Epithelial cell of esophagus (primary cell): Measurements from ENCODE around the gene ATXN7L1.

Source experiments
- DNase-seq: peaks from one replicate; pipeline ENCODE4 v3.0.0; 2010; ENCODE audit warnings: low read depth
- H3K4me3 ChIP-seq: 2 replicates; pipeline ENCODE4 v1.5.1; 2011; ENCODE audit warnings: mild to moderate bottlenecking, low read length, control low read depth
- CTCF ChIP-seq: IDR thresholded peaks from 2 replicates; pipeline ENCODE4 v1.5.1; 2011; ENCODE audit warnings: low read depth, mild to moderate bottlenecking, low read length, control low read depth, inconsistent platforms; ENCODE audit not compliant: insufficient read depth; ENCODE audit errors: missing control alignments

The ATXN7L1 gene

GRCh38 chr7:105811189-105811847 is 65.1 kb downstream of the ATXN7L1 start:
- no peak for TF ChIP-seq CTCF
- DNase-seq: no peak
- H3K4me3 ChIP-seq: no peak overlapping the region

- DNase-seq: no peak
- H3K4me3 ChIP-seq: no peak overlapping the region
Observed at GRCh38 chr7:105810556-105810955, 65.8 kb downstream of the ATXN7L1 start.

GRCh38 chr7:105808703-105809590 is 67.5 kb downstream of the ATXN7L1 start:
- TF ChIP-seq CTCF: no peak
- H3K4me3 ChIP-seq: no peak overlapping the region
- peak; percentile 89 for DNase-seq

More at GRCh38 chr7:105810556-105810955, 65.8 kb downstream of the ATXN7L1 start:
- no peak for TF ChIP-seq CTCF

- DNase-seq: no peak
- TF ChIP-seq CTCF: no peak
- H3K4me3 ChIP-seq: no peak overlapping the region
Observed at GRCh38 chr7:105808209-105808608, 68.2 kb downstream of the ATXN7L1 start.

- no peak for TF ChIP-seq CTCF
- DNase-seq: no peak
- H3K4me3 ChIP-seq: no peak overlapping the region
Observed at GRCh38 chr7:105807448-105807762, 69.0 kb downstream of the ATXN7L1 start.

- no peak for TF ChIP-seq CTCF
- H3K4me3 ChIP-seq: no peak overlapping the region
- DNase-seq: peak; percentile 87
Observed at GRCh38 chr7:105806592-105807447, 69.6 kb downstream of the ATXN7L1 start.
